ENCODE measurements around the gene CALCOCO2.

- TF ChIP-seq CTCF (IDR thresholded peaks at IDR 0.05) (no peak), POLR2A (IDR thresholded peaks at IDR 0.05) (no peak)
Measured at GRCh38 chr17:48869821-48870318, 39.0 kb downstream of the CALCOCO2 start.
